IPS-18c (cell line): Measurements from ENCODE around the gene GRHPR.
"Not testable (repeated sequence)": the region's sequence is repeated elsewhere in the genome, so short reads cannot be mapped to it uniquely, and the experiment has no call there.

Experiments used
- H3K4me3 ChIP-seq: 2 replicates; pipeline ENCODE4 v1.7.0; 2013; ENCODE audit warnings: low read depth, mild to moderate bottlenecking, low read length, moderate library complexity; ENCODE audit not compliant: insufficient read depth
- H3K9me3 ChIP-seq: one replicate; pipeline ENCODE4 v1.6.1; 2013; ENCODE audit warnings: mild to moderate bottlenecking, low read length, moderate library complexity; ENCODE audit not compliant: control insufficient read depth, insufficient read depth

Gene GRHPR

DNA sequence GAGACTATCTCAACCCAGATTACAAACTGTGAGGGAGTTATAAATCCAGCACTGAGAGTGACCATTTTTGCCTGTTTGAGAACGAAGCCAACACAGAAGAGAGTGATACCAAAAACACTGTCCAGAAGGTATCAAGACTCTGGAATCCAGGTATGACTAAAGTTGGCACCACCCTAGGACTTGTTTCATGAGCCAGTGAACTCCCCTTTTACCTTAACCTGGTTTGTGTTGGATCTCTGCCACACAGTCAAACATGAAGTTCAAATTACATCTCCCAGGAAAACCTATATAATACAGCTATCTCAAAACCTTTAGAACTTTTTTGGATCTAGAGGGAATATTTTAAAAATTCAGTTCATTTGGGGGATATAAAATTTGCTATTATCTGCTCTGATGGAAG lies 31.3 kb downstream of the GRHPR start:
- Histone ChIP-seq H3K9me3 (no peaks in the 10 kb centered on the region), H3K4me3 (no peak overlapping the region)

DNA sequence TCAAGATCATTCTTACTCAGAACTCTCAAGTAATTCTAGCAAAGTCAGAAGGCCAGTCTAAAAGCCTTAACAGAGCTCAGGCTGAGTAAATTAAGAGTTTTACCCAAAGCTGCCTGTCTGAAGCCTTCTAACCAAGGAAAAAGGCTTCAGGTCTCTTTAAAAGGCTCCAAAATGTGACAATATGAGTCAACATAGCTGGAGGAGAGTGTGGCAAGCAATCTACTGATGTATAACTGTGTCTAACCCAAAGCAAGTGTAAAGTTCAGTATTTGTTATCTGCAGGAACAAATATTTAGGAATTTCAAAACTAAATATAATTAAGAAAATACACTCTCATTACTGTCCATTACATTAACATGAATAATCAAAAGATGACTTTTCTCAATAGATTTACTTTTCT lies 31.7 kb downstream of the GRHPR start:
- Histone ChIP-seq H3K9me3 (no peaks in the 10 kb centered on the region), H3K4me3 (no peak overlapping the region)

GRCh38 chr9:37455884-37456647 lies 33.6 kb downstream of the GRHPR start:
- no peaks in the 10 kb centered on the region for H3K9me3 ChIP-seq

GRCh38 chr9:37456817-37457216 lies 34.3 kb downstream of the GRHPR start:
- Histone ChIP-seq H3K4me3 (no peak overlapping the region), H3K9me3 (no peaks in the 10 kb centered on the region)

More at GRCh38 chr9:37455884-37456647, 33.6 kb downstream of the GRHPR start:
- H3K4me3 ChIP-seq = no peak overlapping the region

DNA sequence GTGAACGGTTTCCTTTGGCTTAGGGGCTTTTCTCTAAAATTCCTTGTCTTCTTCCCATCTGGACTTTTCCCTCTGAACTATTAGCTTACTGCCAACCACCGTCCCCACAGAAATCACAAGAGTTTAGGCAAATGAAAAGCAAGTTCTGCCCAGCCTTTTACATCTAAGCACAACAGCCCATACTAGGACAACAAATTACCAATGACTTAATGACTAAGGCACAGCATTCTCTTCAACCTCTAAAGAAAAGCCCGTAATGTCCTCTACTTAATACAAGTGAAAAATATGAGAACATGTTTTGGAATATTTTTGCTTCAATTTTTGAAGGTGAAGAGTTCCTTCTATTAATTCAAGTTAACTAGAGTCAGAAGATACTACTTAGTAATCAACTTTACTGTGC lies 41.5 kb downstream of the GRHPR start:
- H3K4me3 ChIP-seq = peak overlapping the region; percentile 59
- no peaks in the 10 kb centered on the region for H3K9me3 ChIP-seq

GRCh38 chr9:37464426-37465248 lies 42.1 kb downstream of the GRHPR start:
- peak overlapping the region; percentile 59 for H3K4me3 ChIP-seq
- H3K9me3 ChIP-seq = no peaks in the 10 kb centered on the region

GRCh38 chr9:37465249-37466036 lies 42.9 kb downstream of the GRHPR start, which contains the start of gene ZBTB5:
Gene ZBTB5, minus strand, starts transcription at chr9:37465450. Its CDS starts 22,899 bp downstream, at chr9:37442551.
- Histone ChIP-seq H3K9me3 (no peaks in the 10 kb centered on the region), H3K4me3 (peak within 1 kb of the TSS; percentile 59)

DNA sequence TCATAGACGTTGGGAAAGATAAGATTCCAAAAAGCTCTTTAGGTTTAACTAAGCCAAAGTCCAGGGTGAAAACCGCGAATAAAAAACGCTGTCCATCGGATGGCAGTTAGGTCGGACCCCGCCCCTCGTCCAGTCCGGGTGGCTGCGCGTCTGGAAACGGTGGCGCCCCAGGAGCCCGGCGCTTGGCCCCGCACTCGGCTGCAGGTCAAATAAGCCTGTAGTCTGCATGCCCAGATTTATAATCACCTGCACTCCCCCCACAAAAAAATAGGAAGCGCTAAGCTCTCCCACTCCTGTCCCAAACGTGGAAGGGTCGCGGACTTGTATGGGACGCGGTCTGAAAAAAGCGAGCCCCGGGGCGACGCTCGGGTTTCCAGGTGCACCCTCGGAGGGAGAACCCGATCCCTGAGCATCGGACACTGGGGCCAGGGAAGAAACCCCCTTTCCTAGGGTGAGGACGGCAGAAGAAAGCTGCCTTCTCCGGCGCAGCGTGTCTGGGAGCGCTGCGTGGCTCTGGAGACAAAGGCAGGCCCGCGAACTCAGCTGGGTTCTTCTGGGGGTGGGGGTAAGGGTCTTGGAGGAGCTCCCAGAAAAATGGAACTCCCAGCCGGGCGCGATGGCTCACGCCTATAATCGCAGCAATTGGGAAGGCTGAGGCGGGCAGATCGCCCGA lies 43.7 kb downstream of the GRHPR start:
- H3K4me3 ChIP-seq = peak overlapping the region; percentile 59
- no peaks in the 10 kb centered on the region for H3K9me3 ChIP-seq

DNA sequence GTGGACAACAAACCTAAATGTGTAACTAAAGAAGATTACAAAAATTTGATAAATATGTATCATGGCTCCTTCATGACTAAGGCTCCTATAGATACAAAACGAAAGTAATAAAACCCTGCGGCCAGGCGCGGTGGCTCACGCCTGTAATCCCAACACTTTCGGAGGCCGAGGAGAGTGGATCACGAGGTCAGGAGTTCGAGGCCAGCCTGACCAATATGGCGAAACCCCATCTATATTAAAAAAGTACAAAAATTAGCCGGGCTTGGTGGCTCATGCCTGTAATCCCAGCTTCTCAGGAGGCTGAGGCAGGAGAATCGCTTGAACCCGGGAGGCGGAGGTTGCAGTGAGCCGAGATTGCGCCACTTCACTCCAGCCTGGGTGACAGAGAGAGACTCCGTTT lies 45.0 kb downstream of the GRHPR start:
- H3K4me3 ChIP-seq, H3K9me3 ChIP-seq: not testable (repeated sequence)

GRCh38 chr9:37468620-37469019 lies 46.1 kb downstream of the GRHPR start:
- no peaks in the 10 kb centered on the region for H3K9me3 ChIP-seq
- no peak overlapping the region for H3K4me3 ChIP-seq

DNA sequence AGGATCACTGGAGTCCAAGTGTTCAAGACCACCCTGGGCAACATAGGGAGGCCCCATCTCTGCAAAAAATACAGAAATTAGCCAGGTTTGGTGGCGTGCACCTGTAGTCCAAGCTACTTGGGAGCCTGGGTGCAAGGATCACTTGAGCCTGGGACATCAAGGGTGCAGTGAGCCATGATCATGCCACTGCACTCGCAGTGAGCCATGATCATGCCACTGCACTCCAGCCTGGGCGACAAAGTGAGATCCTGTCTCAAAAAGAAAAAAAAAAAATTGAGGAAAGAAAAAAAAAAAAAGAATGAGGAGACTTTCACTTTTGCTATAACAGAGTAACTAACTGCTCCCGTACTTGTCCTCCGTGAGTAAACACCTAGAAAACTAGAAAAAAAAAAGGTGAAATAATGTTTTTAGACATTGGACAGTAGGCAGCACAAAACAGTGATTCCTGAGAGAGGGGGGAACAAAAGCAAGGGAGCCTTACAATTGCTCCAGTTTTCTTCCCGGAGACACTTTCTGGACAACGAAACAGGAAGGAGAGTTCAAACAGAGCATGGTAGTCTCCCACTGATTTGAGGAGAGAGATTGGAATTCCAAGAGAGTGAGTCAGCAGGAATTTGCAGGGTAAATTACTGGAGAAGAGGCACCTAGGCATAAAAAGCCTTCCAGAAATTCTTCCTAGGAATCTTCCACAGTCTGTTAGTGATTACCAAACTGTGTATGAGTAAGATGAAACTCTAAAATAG lies 49.6 kb downstream of the GRHPR start:
- Histone ChIP-seq H3K9me3 (no peaks in the 10 kb centered on the region), H3K4me3 (no peak overlapping the region)

DNA sequence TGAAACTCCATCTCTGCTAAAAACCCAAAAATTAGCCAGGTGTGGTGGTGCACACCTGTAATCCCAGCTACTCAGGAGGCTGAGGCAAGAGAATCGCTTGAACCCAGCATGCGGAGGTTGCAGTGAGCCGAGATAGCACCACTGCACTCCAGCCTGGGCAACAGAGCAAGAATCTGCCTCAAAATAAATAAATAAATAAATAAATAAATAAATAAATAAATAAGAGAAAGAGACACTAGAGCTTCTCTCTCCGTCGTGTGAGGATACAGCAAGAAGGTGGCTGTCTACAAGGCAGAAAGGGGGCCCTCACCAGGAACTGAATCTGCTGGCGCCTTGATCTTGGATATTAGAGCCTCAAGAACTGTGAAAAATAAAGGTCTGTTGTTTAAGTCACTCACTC lies 51.5 kb downstream of the GRHPR start:
- not testable (repeated sequence) for H3K4me3 ChIP-seq, H3K9me3 ChIP-seq

GRCh38 chr9:37474438-37474837 lies 51.9 kb downstream of the GRHPR start:
- H3K4me3 ChIP-seq = no peak overlapping the region

DNA sequence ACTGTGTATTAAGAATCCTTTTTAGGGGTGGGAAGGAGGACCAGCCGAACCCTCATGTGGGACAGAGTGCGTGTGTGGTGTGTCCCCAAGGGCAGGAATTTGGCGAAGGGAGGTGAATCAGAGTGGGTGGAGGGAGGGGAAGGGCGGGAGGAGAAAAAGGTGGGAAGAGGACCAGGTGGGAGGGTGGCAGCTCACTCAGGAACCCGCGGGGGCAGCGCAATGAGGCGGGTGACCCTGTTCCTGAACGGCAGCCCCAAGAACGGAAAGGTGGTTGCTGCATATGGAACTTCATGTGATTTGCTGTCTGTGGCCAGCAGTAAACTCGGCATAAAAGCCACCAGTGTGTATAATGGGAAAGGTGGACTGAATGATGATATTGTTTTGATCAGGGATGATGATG lies 54.4 kb downstream of the GRHPR start:
- Histone ChIP-seq H3K4me3 (no peak overlapping the region), H3K9me3 (no peaks in the 10 kb centered on the region)

More at GRCh38 chr9:37474438-37474837, 51.9 kb downstream of the GRHPR start:
- H3K9me3 ChIP-seq = no peaks in the 10 kb centered on the region

GRCh38 chr9:37477443-37477842 lies 54.9 kb downstream of the GRHPR start:
- not testable (repeated sequence) for H3K9me3 ChIP-seq, H3K4me3 ChIP-seq

DNA sequence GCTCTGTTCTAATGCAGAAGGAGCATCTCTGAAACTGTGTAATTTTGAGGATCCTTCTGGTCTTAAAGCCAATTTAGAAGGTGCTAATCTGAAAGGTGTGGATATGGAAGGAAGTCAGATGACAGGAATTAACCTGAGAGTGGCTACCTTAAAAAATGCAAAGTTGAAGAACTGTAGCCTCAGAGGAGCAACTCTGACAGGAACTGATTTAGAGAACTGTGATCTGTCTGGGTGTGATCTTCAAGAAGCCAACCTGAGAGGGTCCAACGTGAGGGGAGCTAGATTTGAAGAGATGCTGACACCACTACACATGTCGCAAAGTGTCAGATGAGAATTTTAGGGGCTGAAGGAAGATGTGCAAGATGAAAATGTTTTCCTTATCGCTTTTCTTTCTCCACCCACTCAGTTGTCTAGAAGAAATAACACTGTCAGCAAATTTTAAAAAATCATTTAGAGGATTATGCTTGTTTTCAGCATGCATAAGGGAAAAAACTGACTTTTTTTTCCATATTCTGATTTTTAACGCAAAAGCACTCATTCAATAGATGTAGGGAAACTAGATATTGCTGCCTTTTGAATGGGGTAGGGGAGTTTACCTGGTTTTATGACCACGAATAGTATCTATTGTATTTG lies 55.6 kb downstream of the GRHPR start:
- H3K4me3 ChIP-seq, H3K9me3 ChIP-seq: not testable (repeated sequence)
